Measurements from ENCODE around the gene RYR1. TPM values are rescaled to one million over a fixed set of nuclear protein-coding genes. Genes with fewer than 3 reads are reported as not detected.

The RYR1 gene
- total and polyA plus RNA-seq, 2 of the 13 experiments (the other 11 are each of a cell fraction or from before 2014, with no cell fraction given): 0.03 TPM; not detected in 1

- no peaks in the 10 kb centered on the region for H3K9me3 ChIP-seq (ENCODE audit: low read length)
- intact Hi-C loops (cut with micrococcal nuclease; ENCODE audit: unreplicated experiment): no loop called here
- H3K4me2 ChIP-seq (ENCODE audit: low read depth, low read length): no peak overlapping the region
- no peak for ATAC-seq
- H3K36me3 ChIP-seq (replicated peaks in 1 of 2; ENCODE audit: control insufficient read depth in 1 of 2, insufficient read depth in 2 of 2, low read length in 2 of 2): no peaks in the 10 kb centered on the region
- no TSS peak for BruUV-seq (replicated peaks)
- no peaks in the 10 kb centered on the region for H3K4me1 ChIP-seq (ENCODE audit: insufficient read depth, low read length)
- FAIRE-seq: no peak
- H4K20me1 ChIP-seq (ENCODE audit: insufficient read depth, low read length): no peaks in the 10 kb centered on the region
- no peak overlapping the region for H3K9ac ChIP-seq (ENCODE audit: insufficient read depth, low read depth, low read length)
- CTCF ChIA-PET (ENCODE audit: low intra/inter-chr PET ratio, low total read pairs): no interaction called here
- in situ Hi-C loops (cut with HindIII; ENCODE audit: extremely low pct_ligation_motif_present, low pct_unique_long_range_greater_than_20kb): no loop called here
- no peak for DNase-seq (ENCODE audit: low spot score)
- 74% methylated on average over 21 of the region's 21 CpGs for WGBS (ENCODE audit: low lambda C conversion rate)
- peaks cover 2 to 6% of the 10 kb centered on the region in 2 experiments; a peak in 1 of 5 replicates for H3K27me3 ChIP-seq (ENCODE audit: control insufficient read depth in 1 of 2, insufficient read depth in 2 of 2, low read length in 2 of 2)
- TF ChIP-seq SPEN (CRISPR knock-in tag; IDR thresholded peaks at IDR 0.05; ENCODE audit: low read depth): no peak
- no peak for TF ChIP-seq ZNF724P (CRISPR knock-in tag; IDR thresholded peaks at IDR 0.05; ENCODE audit: borderline replicate concordance)
- no peak for TF ChIP-seq WIZ (CRISPR knock-in tag; IDR thresholded peaks at IDR 0.05)
- POLR2A ChIA-PET: no interaction called here
- peak overlapping the region in 1 of 3 experiments; percentile 16; a peak in 1 of 6 replicates for H3K4me3 ChIP-seq (replicated peaks in 1 of 3; ENCODE audit: insufficient read depth in 1 of 3, low read depth in 2 of 3, low read length in 3 of 3)
- no peak overlapping the region for H2AFZ ChIP-seq (ENCODE audit: low read length)
- no peaks in the 10 kb centered on the region for H3K79me2 ChIP-seq (ENCODE audit: insufficient read depth, low read length)
- no peak overlapping the region for H3K27ac ChIP-seq (ENCODE audit: extremely low read length, insufficient read depth, low read length)
Measured at GRCh38 chr19:38565691-38566105, 132.2 kb downstream of the RYR1 start.

GRCh38 chr19:38569368-38569983 lies 136.0 kb downstream of the RYR1 start:
- in situ Hi-C loops (cut with HindIII; ENCODE audit: extremely low pct_ligation_motif_present, low pct_unique_long_range_greater_than_20kb) (no loop called here), intact Hi-C loops (cut with micrococcal nuclease; ENCODE audit: unreplicated experiment) (no loop called here)
- H3K4me1 ChIP-seq (ENCODE audit: insufficient read depth, low read length): no peaks in the 10 kb centered on the region
- no TSS peak for BruUV-seq (replicated peaks)
- H3K9ac ChIP-seq (ENCODE audit: insufficient read depth, low read depth, low read length): no peak overlapping the region
- H3K79me2 ChIP-seq (ENCODE audit: insufficient read depth, low read length): no peaks in the 10 kb centered on the region
- no peak for FAIRE-seq
- H3K27ac ChIP-seq (ENCODE audit: extremely low read length, insufficient read depth, low read length): no peak overlapping the region
- 10% methylated on average over 6 of the region's 6 CpGs for WGBS (ENCODE audit: low lambda C conversion rate)
- H3K27me3 ChIP-seq (ENCODE audit: control insufficient read depth in 1 of 2, insufficient read depth in 2 of 2, low read length in 2 of 2): 0 out of 5 replicates have a peak, but pooled peaks cover 2 to 6% of the 10 kb centered on the region in 2 experiments
- H4K20me1 ChIP-seq (ENCODE audit: insufficient read depth, low read length): no peaks in the 10 kb centered on the region
- CTCF ChIA-PET (ENCODE audit: low intra/inter-chr PET ratio, low total read pairs): no interaction called here
- no peak overlapping the region for H2AFZ ChIP-seq (ENCODE audit: low read length)
- no peak overlapping the region for H3K4me3 ChIP-seq (replicated peaks in 1 of 3; ENCODE audit: insufficient read depth in 1 of 3, low read depth in 2 of 3, low read length in 3 of 3)
- peak; percentile 44 for DNase-seq (ENCODE audit: low spot score)
- no peaks in the 10 kb centered on the region for H3K9me3 ChIP-seq (ENCODE audit: low read length)
- H3K4me2 ChIP-seq (ENCODE audit: low read depth, low read length): no peak overlapping the region
- no peaks in the 10 kb centered on the region for H3K36me3 ChIP-seq (replicated peaks in 1 of 2; ENCODE audit: control insufficient read depth in 1 of 2, insufficient read depth in 2 of 2, low read length in 2 of 2)
- no peak for ATAC-seq
- POLR2A ChIA-PET: interaction anchor here (1.1 kb wide), 1 partner anchor 49 kb away, joined by 4 read pairs; the partner anchor contains the start of gene EIF3K
- TF ChIP-seq ATF7 (IDR thresholded peaks at IDR 0.05): no peak
- TF ChIP-seq ATF7 (CRISPR knock-in tag; IDR thresholded peaks at IDR 0.05): no peak
- TF ChIP-seq ZMYM2 (CRISPR knock-in tag; IDR thresholded peaks at IDR 0.05): 0 out of 2 replicates have a peak, but pooled peaks have one; percentile 26
- 0 out of 2 replicates have a peak, but pooled peaks have one; percentile 36 for TF ChIP-seq ZNF589 (CRISPR knock-in tag; conservative IDR thresholded peaks at IDR 0.05)
- TF ChIP-seq MTA1 (CRISPR knock-in tag; IDR thresholded peaks at IDR 0.05; ENCODE audit: borderline replicate concordance): no peak
- no peak for TF ChIP-seq CSRNP2 (CRISPR knock-in tag; conservative IDR thresholded peaks at IDR 0.05; ENCODE audit: low read depth)
- no peak for TF ChIP-seq AGO1 (IDR thresholded peaks at IDR 0.05; ENCODE audit: low read depth, low read length, poor library complexity, severe bottlenecking)
- no peak for TF ChIP-seq TBL1XR1 (IDR thresholded peaks at IDR 0.05; ENCODE audit: borderline replicate concordance, low read length, partially characterized antibody)
- peak; percentile 74; the same call in 1 of the 2 replicates for TF ChIP-seq ZNF362 (CRISPR knock-in tag; IDR thresholded peaks at IDR 0.05; ENCODE audit: borderline replicate concordance)
- TF ChIP-seq ZNF629 (CRISPR knock-in tag; conservative IDR thresholded peaks at IDR 0.05): peak; percentile 41; the same call in 1 of the 2 replicates
- no peak for TF ChIP-seq KLF16 (CRISPR knock-in tag; IDR thresholded peaks at IDR 0.05)
- no peak for TF ChIP-seq ZNF317 (CRISPR knock-in tag; IDR thresholded peaks at IDR 0.05)
- TF ChIP-seq MEIS1 (CRISPR knock-in tag; IDR thresholded peaks at IDR 0.05; ENCODE audit: borderline replicate concordance): no peak
